Measurements from ENCODE around the gene GMDS. TPM values are rescaled to one million over a fixed set of nuclear protein-coding genes. Genes with fewer than 3 reads are reported as not detected.

The GMDS gene
- total and polyA plus RNA-seq, 2 of the 4 experiments (the other 2 are of a cell fraction) = 7.3 to 21.9 TPM

DNA sequence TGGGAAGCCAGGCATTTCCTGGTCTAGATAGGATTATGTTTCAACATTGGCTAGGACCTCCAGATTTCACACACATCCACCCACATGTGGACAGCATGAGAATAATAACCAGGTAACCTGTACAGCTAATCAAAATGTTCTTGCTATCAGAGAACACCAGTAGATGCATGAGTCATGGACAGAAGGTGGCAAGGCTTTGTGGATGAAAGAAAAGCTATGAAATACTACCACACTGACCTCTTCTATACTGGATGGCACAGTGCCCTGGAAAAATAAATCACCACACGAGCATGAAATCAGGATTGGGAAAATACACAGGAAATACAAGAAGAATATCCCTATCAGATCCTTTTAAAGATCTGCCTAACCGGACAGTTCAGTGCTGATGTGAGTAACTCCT, 113.0 kb downstream of the GMDS start:
- no peak overlapping the region for H3K23ac ChIP-seq (ENCODE audit: low read depth, low read length)
- no peak for ATAC-seq (ENCODE audit: low read depth)

More for the DNA sequence above, 113.0 kb downstream of the GMDS start:
- Histone ChIP-seq H2BK20ac (ENCODE audit: low read depth, low read length) (no peak overlapping the region), H4K5ac (ENCODE audit: low read depth, low read length) (no peak overlapping the region), H2AK9ac (replicated peaks; ENCODE audit: low read depth, low read length, poor library complexity) (no peak overlapping the region), H3K9me1 (ENCODE audit: insufficient read depth, low read length) (no peaks in the 10 kb centered on the region), H2AK5ac (ENCODE audit: low read depth, low read length) (no peak overlapping the region), H2AFZ (replicated peaks; ENCODE audit: low read length, poor library complexity) (no peak overlapping the region), H4K20me1 (ENCODE audit: insufficient read depth, low read length) (no peaks in the 10 kb centered on the region), H3K9ac (ENCODE audit: low read depth, low read length) (no peak overlapping the region), H4K91ac (ENCODE audit: insufficient read depth, low read depth, low read length) (no peak overlapping the region), H4K8ac (ENCODE audit: low read depth in 2 of 2, low read length in 2 of 2) (no peak overlapping the region), H2BK120ac (ENCODE audit: low read depth, low read length) (no peak overlapping the region), H3K56ac (ENCODE audit: extremely low read depth, insufficient read depth, low read length) (no peak overlapping the region), H3K14ac (replicated peaks; ENCODE audit: low read depth, low read length) (no peak overlapping the region), H3K18ac (ENCODE audit: low read depth, low read length) (no peak overlapping the region), H3K4me3 (ENCODE audit: insufficient read depth, low read depth, low read length) (no peak overlapping the region), H2BK15ac (ENCODE audit: low read depth, low read length) (no peak overlapping the region), H3K4me2 (ENCODE audit: low read depth, low read length) (no peak overlapping the region), H3K36me3 (ENCODE audit: control insufficient read depth, insufficient read depth, low read length) (no peaks in the 10 kb centered on the region), H3K4ac (ENCODE audit: low read depth, low read length) (no peak overlapping the region), H3K27me3 (ENCODE audit: control insufficient read depth, insufficient read depth, low read length) (no peaks in the 10 kb centered on the region), H2BK5ac (ENCODE audit: low read depth, low read length, poor library complexity, severe bottlenecking) (no peak overlapping the region), H3K9me3 (ENCODE audit: control insufficient read depth, insufficient read depth, low read length) (no peaks in the 10 kb centered on the region), H3K4me1 (ENCODE audit: control insufficient read depth, insufficient read depth, low read length) (peaks cover 2% of the 10 kb centered on the region; the same call in 1 of the 2 replicates), H3K79me1 (ENCODE audit: low read depth in 1 of 2, low read length in 2 of 2) (peaks cover 0 to 3% of the 10 kb centered on the region in 2 experiments; a peak in 3 of 4 replicates), H3K27ac (ENCODE audit: insufficient read depth, low read length) (no peak overlapping the region)
- ChIA-PET POLR2A (ENCODE audit: unreplicated experiment) (no interaction called here), CTCF (interaction anchor here (0.6 to 1.3 kb wide), 2 partner anchors 28 to 316 kb away, joined by 3 read pairs; no protein-coding TSS in a partner anchor)
- no TSS peak for BruUV-seq (replicated peaks)
- in situ Hi-C loops (cut with MboI; ENCODE audit: low sequenced_read_pairs) (no loop called here), dilution Hi-C loops (cut with HindIII; ENCODE audit: low sequenced_read_pairs, unreplicated experiment) (no loop called here), intact Hi-C loops (cut with micrococcal nuclease) (no loop called here)
- DNase-seq = peak; percentile 12
- WGBS, 2 experiments (ENCODE audit: extremely low coverage in 2 of 2, insufficient read length in 1 of 2) = no CpG with 5 or more reads among the region's 2 CpGs
- TF ChIP-seq RCOR1 (IDR thresholded peaks at IDR 0.05; ENCODE audit: insufficient replicate concordance, low read length) (no peak), MXI1 (IDR thresholded peaks at IDR 0.05; ENCODE audit: borderline replicate concordance, low read depth, low read length) (no peak), MAZ (IDR thresholded peaks at IDR 0.05; ENCODE audit: borderline replicate concordance, low read depth, low read length) (no peak), RFX5 (IDR thresholded peaks at IDR 0.05; ENCODE audit: low read depth, low read length) (no peak)
- TF ChIP-seq, protein P1, sequence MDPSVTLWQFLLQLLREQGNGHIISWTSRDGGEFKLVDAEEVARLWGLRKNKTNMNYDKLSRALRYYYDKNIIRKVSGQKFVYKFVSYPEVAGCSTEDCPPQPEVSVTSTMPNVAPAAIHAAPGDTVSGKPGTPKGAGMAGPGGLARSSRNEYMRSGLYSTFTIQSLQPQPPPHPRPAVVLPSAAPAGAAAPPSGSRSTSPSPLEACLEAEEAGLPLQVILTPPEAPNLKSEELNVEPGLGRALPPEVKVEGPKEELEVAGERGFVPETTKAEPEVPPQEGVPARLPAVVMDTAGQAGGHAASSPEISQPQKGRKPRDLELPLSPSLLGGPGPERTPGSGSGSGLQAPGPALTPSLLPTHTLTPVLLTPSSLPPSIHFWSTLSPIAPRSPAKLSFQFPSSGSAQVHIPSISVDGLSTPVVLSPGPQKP (IDR thresholded peaks at IDR 0.05; ENCODE audit: borderline replicate concordance, low read depth, low read length) = no peak
- TF ChIP-seq, protein P2, sequence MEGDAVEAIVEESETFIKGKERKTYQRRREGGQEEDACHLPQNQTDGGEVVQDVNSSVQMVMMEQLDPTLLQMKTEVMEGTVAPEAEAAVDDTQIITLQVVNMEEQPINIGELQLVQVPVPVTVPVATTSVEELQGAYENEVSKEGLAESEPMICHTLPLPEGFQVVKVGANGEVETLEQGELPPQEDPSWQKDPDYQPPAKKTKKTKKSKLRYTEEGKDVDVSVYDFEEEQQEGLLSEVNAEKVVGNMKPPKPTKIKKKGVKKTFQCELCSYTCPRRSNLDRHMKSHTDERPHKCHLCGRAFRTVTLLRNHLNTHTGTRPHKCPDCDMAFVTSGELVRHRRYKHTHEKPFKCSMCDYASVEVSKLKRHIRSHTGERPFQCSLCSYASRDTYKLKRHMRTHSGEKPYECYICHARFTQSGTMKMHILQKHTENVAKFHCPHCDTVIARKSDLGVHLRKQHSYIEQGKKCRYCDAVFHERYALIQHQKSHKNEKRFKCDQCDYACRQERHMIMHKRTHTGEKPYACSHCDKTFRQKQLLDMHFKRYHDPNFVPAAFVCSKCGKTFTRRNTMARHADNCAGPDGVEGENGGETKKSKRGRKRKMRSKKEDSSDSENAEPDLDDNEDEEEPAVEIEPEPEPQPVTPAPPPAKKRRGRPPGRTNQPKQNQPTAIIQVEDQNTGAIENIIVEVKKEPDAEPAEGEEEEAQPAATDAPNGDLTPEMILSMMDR (conservative IDR thresholded peaks at IDR 0.05; ENCODE audit: low read depth, low read length) = no peak
